GM21619 (cell line): ENCODE data around the gene B3GALNT2.
A peak's percentile ranks its signal among the peaks of the same experiment; 100 is the strongest.

Experiments
- ATAC-seq: cut with Tn5 transposase; IDR thresholded peaks from one replicate; pipeline ENCODE4 v1.9.1; 2021; ENCODE audit not compliant: unreplicated experiment

B3GALNT2 gene

DNA sequence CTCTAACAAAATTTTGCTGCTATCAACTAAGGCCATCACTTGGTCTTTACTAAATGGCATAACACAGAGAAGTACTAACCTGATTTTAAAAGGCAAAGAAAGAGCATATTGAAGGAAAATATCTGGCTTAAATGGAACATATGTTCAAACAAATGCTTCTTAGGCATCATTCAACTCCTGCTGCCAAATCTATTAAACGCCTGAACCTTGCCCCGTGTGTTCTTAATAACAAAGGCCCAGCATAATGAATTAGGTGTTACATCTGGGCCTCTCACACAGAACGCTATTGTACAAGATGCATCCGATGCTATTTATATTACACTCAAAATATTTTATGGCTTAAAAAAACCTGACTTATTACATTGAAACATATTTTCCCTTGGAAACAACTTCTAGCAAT lies 48.4 kb downstream of the B3GALNT2 start:
- ATAC-seq: no peak

DNA sequence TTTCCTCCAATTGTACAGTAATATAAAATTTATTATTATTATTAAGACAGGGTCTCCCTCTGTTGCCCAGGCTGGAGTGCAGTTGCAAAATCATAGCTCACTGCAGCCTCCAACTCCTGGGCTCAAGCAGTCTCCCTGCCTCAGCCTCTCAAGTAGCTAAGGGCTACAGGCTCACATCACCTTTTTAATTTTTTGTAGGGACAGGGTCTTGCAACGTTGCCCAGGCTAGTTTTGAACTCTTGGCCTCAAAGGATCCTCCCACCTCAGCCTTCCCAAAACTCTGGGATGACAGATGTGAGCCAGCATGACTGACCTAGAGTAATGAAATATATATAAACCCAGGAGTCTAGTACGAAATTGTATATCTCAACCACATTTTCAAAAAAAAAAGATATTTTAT lies 49.2 kb downstream of the B3GALNT2 start:
- no peak for ATAC-seq

DNA sequence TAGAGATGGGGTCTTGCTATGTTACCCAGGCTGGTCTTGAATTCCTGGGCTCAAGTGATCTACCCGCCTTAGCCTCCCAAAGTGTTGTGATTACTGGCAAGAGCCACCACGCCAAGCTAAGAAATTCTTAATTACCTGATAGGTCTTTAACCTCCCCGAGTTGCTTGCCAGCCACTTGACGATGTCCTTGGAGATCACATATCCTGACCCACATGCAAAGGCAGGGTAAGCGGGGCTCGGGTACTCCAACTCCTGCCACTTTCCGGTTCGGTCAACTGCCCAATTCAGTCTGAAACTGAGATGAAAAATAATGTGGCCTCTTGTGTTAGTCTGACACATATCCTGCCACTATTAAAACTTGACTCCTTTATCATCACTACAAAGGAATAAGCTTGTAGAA lies 50.2 kb downstream of the B3GALNT2 start:
- ATAC-seq: no peak

DNA sequence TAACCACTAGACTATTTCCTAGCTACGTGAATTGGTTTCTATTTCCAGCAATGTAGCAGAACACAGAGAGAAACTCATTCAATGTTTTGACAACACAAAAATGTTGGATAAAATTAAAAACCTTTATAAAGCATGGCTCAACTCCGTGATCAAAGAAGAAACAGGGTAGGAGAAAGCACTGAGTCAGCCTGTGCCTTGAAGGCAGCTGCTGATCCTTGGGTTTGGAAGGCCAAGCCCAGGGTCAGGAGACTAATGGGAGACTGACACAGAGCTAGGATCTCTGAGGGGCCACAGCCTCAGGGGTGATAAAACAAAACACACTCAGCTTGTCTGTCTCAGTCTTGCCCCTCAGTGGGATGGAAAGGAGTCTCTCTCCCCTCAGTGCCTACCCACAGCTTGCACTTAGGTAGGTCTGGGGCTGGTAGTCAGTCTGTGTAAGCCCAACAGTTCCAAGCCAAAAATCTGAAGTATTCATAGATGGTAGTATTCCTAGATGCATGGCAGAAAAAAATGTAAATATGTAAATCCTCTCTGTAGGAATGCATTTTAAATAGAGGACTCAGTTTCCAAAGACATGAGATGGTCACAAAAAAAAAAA lies 53.3 kb downstream of the B3GALNT2 start:
- ATAC-seq: no peak

DNA sequence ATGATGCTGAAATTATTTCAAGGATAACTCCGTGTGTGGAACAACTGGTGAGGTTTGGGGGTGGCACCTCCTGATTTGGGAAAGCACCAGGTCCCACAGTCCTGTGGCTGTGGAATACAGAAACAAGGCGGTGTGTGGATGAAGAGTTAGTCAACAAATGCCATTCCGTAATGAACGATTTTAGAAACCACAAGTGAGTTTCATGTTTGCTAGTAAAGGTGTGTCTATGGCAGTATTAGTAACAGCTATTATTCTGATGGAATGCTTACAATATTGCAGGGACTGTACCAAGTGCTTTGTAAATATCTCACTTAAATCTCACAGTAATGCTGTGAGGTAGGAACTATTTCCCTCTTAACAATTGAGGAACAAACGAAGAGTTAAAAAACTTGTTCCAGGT lies 53.8 kb downstream of the B3GALNT2 start:
- ATAC-seq: no peak

DNA sequence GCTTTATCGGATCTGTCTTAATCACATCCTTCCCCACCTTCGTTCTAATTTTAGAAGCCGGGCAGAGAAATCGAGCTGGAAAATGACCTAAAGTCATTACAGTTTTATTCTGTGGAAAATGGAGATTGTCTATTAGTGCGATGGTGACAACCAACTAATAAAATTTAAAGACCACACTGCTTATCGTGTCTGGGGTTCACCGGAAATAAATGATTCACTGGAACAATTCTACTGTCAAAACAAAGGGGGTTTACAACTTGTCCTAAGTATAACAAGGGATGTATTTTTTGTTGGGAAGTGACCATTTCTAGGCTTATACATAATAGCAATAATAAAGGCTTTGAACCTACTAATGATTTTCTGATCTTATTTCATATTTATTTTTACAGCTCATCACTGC lies 55.6 kb downstream of the B3GALNT2 start:
- no peak for ATAC-seq

DNA sequence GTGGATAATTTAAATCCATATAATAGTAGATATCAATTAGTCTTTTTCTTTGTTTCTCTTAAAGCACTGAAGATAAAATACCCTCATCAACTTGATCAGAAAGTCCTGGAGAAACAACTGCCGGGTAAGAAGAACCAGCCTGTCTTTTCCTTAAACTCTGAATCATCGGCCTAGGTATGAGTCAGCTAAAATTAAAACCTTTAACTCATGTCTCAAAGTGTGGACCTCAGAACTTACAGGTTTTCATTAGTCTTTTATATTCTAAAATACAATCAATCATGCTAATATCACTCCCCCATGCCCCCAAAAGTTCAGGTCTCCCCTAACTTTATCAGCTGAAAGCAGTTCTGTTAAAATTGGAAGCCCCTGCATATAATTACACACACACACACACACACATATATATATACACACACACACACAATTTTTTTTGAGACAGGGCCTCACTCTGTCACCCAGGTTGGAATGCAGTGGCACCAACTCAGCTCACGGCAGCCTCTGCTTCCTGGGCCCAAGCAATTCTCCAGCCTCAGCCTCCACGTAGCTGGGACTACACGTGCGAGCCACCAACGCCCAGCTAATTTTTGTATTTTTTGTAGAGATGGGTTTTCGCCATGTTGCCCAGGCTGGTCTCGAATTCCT lies 61.3 kb downstream of the B3GALNT2 start:
- ATAC-seq: no peak

DNA sequence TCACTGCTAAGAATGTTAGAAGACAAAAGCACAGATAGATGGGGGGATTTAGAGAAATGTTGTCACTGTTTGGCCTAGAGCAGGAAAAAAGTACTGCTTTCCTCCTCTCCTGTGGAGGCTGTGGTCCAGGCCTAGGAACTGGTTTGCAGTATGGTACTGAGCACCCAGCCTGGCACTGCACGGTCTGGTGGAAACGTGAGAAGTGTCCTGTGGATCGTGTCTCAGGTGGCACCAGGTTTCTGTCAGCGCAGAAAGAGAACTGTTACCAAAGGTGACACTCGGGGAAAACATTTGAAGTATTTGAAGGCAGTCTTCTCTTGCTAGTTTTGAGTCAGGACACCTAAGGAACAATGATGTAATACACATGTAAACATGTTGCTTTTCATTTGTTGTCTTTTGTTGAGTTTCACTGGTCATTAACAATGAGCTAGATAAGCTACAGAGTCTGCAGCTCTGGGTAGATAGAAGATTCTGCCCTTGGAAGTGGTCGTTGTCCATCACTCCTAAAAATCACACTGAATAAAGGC lies 63.0 kb downstream of the B3GALNT2 start:
- no peak for ATAC-seq

DNA sequence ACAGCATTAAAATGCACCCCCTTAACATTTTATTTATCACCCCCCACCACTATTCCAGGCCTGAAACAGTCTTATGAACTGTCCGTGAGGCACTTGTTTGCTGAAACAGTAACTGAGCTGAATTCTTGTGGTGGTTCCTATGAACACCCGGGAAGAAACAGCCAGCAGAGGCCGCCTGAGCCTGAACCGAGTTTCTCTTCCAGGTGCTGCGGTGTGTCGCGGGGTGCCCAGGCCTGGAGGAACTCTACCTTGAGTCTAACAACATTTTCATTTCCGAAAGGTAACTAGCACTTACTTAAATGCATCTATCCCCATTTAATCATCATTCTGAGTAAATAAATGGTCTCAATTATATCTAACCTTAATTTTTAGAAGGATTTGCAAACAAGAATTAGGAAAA lies 70.3 kb downstream of the B3GALNT2 start:
- no peak for ATAC-seq

DNA sequence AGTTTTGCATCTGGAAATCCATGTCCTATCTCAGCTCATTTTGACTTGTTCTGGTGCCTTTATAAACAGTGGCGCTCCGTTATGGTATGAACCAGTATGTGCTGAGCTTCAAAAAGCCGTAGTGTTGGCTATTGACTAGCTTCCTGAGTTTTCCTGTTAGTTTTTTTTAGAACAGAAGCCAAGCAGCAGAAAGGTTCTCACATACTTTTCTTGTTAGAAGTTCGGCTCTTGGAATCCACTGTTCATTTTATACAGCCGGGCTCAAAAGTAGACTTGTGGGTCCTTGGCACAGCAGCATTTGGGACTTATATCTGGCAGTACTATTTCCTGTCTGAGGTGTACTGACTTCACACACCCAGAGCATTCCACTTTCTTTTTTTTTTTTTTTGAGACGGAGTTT lies 73.3 kb downstream of the B3GALNT2 start:
- no peak for ATAC-seq

DNA sequence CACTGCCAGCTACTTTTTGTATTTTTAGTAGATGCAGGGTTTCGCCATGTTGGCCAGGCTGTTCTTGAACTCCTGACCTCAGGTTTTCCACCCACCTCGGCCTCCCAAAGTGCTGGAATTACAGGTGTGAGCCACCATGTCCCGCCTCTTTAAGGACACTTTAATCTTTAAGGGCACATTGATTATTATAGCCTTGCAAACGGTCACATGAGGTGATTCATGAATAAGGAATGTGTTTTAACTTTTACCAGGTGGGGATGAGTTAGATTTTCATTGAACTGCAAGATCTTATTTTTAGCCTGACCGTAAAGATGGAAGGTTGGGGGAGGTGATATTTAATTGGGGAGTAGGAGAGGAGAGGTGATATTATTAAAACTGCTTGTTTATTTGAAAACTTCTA lies 75.1 kb downstream of the B3GALNT2 start:
- no peak for ATAC-seq

DNA sequence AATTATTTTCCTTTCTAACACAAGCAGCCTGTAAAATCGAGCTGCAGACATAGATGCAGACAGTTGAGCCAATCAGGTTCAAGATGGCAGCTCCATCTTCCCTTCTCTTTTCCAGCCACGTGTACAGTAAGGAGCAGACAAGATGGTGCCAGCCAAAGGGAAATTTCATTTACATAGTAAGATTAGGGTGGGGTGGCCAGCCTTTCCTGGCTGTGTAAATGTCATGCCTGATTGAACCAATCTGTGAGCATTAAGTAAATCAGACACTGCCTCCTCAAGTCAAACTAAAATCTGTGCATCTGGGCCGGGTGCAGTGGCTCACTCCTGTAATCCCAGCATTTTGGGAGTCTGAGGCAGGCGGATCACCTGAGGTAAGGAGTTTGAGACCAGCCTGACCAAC lies 76.8 kb downstream of the B3GALNT2 start:
- no peak for ATAC-seq

DNA sequence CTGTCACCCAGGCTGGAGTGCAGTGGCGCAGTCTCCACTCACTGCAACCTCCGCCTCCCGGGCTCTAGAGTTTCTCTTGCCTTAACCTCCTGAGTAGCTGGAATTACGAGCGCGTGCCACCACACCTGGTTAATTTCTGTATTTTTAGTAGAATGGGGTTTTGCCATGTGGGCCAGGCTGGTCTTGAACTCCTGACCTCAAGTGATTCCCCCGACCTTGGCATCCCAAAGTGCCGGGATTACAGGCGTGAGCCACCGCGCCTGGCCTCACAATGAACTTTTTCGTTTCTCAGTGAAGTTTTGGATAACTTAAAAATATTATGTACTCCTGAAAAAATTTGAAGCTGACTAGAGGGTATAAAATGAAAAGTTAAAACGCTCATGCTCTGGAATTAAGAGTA lies 77.6 kb downstream of the B3GALNT2 start:
- ATAC-seq: no peak

DNA sequence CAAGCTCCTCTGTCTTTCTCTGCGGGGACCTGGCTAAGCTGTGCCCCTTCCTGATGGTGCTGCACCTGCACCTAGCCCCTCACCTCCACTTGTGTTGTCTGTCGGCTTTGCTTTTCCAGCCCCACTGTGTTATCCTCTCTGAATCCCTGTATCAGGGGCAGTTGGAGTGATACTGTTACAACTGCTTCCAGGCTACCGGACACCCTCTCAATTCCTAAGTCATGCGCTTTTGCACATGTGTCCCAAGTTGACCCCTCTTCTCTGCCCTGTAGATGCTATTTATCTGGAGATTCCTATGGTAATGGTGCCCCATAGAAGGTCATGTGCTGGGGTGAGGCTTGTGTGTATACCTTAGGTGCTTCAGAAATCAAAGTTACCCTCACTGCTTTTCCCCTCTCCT lies 78.1 kb downstream of the B3GALNT2 start:
- ATAC-seq: no peak

DNA sequence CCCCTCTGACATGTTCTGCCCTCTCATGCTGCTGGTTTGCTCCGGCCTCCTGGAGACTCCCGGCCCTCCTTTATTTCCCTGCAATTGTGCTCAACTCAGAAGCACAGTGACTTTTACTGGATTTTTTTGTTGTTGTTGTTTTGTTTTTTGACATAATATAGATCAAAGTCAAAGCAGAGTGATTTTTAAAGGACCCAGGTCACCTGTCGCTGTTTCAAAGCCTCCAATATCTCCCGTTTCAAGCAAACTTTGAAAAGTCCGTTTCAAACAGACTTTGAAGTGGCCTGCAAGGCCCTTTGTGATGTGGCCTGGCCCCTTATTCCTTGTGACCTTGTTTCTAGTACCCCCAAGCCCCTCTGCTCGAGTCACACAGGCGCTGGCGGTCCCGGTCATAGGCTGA lies 78.9 kb downstream of the B3GALNT2 start:
- no peak for ATAC-seq

DNA sequence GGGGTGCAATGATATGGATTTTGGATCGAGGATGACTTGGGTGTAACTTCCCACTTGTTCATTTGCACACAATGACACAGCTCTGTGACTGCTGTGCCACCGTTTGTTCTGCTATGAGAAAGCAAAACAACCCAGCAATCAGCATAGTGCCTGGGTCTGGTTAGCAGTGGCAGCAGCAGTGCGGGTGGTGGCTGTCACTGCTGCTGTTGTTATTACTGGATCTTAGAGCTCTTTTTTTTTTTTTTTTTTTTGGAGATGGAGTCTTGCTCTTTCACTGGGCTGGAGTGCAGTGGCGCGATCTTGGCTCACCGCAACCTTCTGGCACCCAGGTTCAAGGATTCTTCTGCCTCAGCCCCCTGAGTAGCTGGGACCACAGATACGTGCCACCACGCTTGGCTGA lies 80.2 kb downstream of the B3GALNT2 start:
- ATAC-seq: no peak

DNA sequence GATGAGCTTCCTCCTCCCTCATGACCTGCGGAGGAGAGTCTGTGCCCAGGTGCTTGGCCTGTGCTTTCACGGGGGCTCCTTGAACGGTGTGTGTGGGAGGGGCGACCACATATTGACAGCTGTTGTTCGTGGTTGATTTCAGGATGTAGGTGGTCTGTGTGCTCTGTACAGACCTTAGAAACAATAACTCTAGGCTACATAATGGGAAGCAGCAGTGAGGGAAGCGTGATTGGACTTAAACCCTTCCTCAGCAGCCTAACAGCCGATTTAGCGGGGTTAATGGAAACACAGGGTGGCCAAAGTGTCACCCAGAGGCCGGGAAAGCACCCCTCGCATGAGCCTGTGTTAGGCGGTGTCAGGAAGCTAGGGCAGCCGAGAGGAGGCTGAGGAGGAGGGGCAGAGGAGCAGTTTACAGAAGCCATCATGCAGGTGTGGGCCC lies 81.0 kb downstream of the B3GALNT2 start:
- peak; percentile 72 for ATAC-seq

DNA sequence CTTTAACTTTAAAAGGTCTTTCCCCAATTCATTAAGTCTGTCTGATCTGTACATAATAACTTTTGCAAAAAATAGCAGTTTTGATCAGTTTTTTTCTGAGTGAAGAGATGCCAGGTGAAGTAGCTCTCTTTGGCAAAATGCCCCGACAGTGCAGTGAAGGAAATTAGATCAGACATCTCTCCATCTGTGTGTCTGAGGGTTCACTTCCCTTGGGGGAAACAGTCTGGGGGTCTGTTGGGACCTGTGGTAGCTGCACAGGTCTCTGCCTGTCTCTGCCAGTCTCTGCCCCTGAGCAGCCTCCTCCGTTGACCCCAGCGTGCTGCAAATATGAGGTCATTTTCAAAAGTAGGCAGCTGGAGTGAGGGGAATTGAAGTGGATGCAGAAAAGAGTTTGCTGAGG lies 82.5 kb downstream of the B3GALNT2 start:
- no peak for ATAC-seq

DNA sequence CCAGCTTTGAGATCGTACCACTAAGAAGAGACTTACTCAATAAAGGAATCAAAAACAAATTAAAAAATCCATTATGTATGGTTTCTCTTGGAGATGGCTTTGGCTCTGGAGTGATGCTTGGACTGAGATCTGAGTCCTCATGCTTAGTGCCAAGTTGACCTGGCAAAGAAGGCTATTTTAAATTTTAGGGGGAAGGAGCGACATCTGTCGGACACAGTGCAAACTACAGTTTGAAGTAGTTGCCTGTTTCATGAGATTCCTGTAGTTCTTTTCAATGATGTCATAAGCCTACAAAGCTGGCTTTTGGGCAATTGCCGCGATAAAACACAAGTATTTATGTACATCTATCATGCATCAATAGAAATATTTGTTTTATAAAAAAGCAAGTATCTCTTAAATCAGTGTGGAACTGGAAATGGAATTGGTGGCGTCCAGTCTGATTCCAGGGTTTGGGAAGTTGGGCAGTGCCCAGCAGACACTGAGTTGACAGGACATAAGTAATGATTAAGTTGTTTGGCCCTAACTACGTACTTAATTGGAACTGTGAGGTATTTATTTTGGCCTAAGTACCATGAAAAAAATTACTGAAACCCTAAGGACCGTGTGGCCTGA lies 87.1 kb downstream of the B3GALNT2 start:
- ATAC-seq: peak; percentile 52

DNA sequence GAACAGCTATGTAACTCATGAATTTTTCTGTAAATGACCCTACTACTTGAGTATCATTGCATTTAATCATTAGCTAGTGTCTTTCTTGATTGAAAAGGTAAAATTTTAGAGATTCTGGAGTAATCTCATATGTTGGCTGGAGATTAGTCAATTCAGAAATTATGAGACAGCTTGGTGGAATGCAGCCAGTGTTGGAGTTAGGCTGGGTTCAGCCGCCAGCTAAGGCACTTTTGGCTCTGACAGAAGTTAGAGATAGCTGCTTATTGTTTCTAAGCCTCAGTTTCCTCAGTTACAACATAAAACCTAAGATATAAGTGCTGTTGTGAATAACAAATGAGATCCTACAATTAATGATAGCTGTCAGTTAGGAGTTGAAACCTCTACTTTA lies 87.6 kb downstream of the B3GALNT2 start:
- ATAC-seq: no peak

DNA sequence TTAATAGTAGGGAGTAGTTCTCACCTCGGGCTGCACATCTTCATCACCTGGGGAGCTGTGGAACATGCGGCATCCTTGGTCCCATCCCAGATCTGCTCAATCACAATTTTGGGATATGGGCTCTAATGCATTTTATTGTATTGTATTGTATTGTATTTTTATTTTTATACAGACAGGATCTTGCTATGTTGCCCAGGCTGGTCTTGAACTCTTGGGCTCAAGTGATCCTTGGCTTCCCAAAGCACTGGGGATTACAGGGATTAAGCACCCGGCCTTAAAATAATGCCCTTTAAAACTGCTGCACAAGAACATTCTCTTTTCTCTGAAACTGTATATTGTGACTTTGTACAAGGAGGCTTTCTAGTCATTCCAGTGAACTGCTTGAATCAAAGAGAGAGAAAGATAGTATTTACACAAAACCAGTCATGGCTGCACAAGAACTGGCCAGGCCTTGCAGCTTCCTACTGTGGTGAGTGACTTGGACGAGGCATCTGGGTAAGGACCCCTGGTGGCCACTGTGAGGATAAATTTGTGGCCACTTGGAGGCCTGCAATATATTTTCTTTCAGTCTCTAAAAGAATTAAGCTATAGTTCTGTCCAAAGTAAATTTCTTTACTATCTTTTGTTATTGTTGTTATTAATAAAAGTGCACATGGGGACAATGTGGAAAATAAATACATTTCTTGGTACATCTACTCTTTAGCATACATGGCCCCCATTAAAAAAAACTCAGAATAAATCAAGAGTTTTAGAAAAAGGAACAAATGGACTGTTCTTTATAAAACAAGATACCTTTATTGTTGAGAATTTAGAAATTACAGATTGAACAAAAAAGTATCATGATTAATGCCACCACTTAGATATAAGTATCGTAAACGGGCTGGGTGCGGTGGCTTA lies 89.0 kb downstream of the B3GALNT2 start:
- peak; percentile 78 for ATAC-seq
